GM12878 (cell line): Measurements from ENCODE around the gene KRTAP10-11. TPM values are rescaled to one million over a fixed set of nuclear protein-coding genes. Genes with fewer than 3 reads are reported as not detected.

Experiments used
- ATAC-seq: fragments of 200-7000 bp; cut with Tn5 transposase; 3 replicates; pipeline ENCODE4 v1.9.1; 2020; ENCODE audit warnings: mild to moderate bottlenecking, moderate library complexity
- BruUV-seq: library from RNA; stranded (reverse); fragments of 400-500 nt; replicated peaks from 2 replicates; lab custom pipeline; 2021; lab: Mats Ljungman, UMichigan
- CTCF ChIA-PET: fragments of 300-600 bp; sonication (Branson Sonifier 250); formaldehyde crosslinking; extraction: SDS; loops from one replicate; lab custom pipeline; 2021; ENCODE audit warnings: inconsistent platforms; lab: Yijun Ruan, JAX
- POLR2A ChIA-PET: fragments of 350-600 bp; formaldehyde crosslinking; extraction: SDS; loops from one replicate; lab custom pipeline; 2021; ENCODE audit warnings: inconsistent platforms; lab: Charles Lee
- RAD21 ChIA-PET: fragments of 300-600 bp; sonication (Branson Sonifier 250); formaldehyde crosslinking; loops from one replicate; lab custom pipeline; 2023; ENCODE audit warnings: antibody characterized with exemption; ENCODE audit not compliant: unreplicated experiment; lab: Charles Lee
- SMC1A ChIA-PET: fragments of 300-600 bp; sonication (Branson Sonifier 250); formaldehyde crosslinking; loops from one replicate; lab custom pipeline; 2023; ENCODE audit not compliant: unreplicated experiment, uncharacterized antibody; lab: Charles Lee
- DNase-seq: peaks from one replicate; pipeline ENCODE4 v3.0.0-alpha.2; 2011; ENCODE audit warnings: low read depth, low spot score
- FAIRE-seq: peaks from 3 replicates; lab custom pipeline; 2011; peaks lifted over from hg19 to GRCh38; lab: Jason Lieb, UNC
- H2AFZ ChIP-seq: 2 replicates; pipeline ENCODE4 v1.6.0; 2011; ENCODE audit warnings: low read depth, low read length, control low read depth; ENCODE audit not compliant: control insufficient read depth
- H3K27ac ChIP-seq: 2 replicates; pipeline ENCODE4 v1.5.1; 2011; ENCODE audit warnings: control low read depth; ENCODE audit not compliant: control insufficient read depth, insufficient read depth
- H3K27me3 ChIP-seq, 2 experiments: replicated peaks in 1 of 2; 2 replicates each; pipeline versions ENCODE4 v1.6.0 to v1.6.1; 2011; ENCODE audit warnings: low read length in 1 of 2; ENCODE audit not compliant: control insufficient read depth in 2 of 2, insufficient read depth in 2 of 2
- H3K36me3 ChIP-seq, 2 experiments: 2 replicates each; pipeline ENCODE4 v1.5.1; 2011; ENCODE audit warnings: low read length in 1 of 2; ENCODE audit not compliant: control insufficient read depth in 2 of 2, insufficient read depth in 2 of 2
- H3K4me1 ChIP-seq: 2 replicates; pipeline ENCODE4 v1.6.1; 2011; ENCODE audit warnings: mild to moderate bottlenecking, low read length, moderate library complexity, mixed read lengths; ENCODE audit not compliant: control insufficient read depth, insufficient read depth
- H3K4me2 ChIP-seq: 2 replicates; pipeline ENCODE4 v1.6.0; 2011; ENCODE audit warnings: control low read depth; ENCODE audit not compliant: control insufficient read depth, insufficient read depth
- H3K4me3 ChIP-seq: fragments of 200-600 bp; sonication (generic); 2 replicates; pipeline ENCODE4 v1.5.1; 2016
- H3K79me2 ChIP-seq: 2 replicates; pipeline ENCODE4 v1.6.0; 2011; ENCODE audit warnings: low read length; ENCODE audit not compliant: control insufficient read depth, insufficient read depth
- H3K9ac ChIP-seq: 2 replicates; pipeline ENCODE4 v1.8.0; 2011; ENCODE audit warnings: low read length, control low read depth, mixed read lengths; ENCODE audit not compliant: control insufficient read depth, insufficient read depth
- H3K9me3 ChIP-seq: replicated peaks from 3 replicates; pipeline ENCODE4 v1.5.1; 2011; ENCODE audit warnings: mild to moderate bottlenecking, low read length; ENCODE audit not compliant: control insufficient read depth, insufficient read depth
- H4K20me1 ChIP-seq: 2 replicates; pipeline ENCODE4 v1.6.0; 2011; ENCODE audit not compliant: control insufficient read depth, insufficient read depth
- CHD4 ChIP-seq: fragments of 200-600 bp; sonication (generic); IDR thresholded peaks from 2 replicates; pipeline ENCODE4 v1.6.1; 2016; ENCODE audit warnings: mild to moderate bottlenecking
- CREM ChIP-seq: IDR thresholded peaks from 2 replicates; pipeline ENCODE4 v1.6.1; 2014; ENCODE audit warnings: antibody characterized with exemption, low read depth
- ETV6 ChIP-seq, 2 experiments: fragments of 450-650 bp in 1 of 2; IDR thresholded peaks in 1 of 2; conservative IDR thresholded peaks in 1 of 2; 2 replicates each; pipeline ENCODE4 v1.6.1; 2014; ENCODE audit warnings: antibody characterized with exemption in 1 of 2, borderline replicate concordance in 1 of 2, low read depth in 1 of 2, mild to moderate bottlenecking in 1 of 2, moderate library complexity in 1 of 2
- GABPA ChIP-seq: IDR thresholded peaks from 2 replicates; pipeline ENCODE4 v1.6.1; 2014; ENCODE audit warnings: antibody characterized with exemption, low read depth, mild to moderate bottlenecking, inconsistent platforms
- HDGF ChIP-seq: fragments of 450-650 bp; IDR thresholded peaks from 2 replicates; pipeline ENCODE4 v1.6.1; 2016; ENCODE audit warnings: antibody characterized with exemption
- NR2C1 ChIP-seq: fragments of 450-650 bp; IDR thresholded peaks from 2 replicates; pipeline ENCODE4 v1.6.1; 2017; ENCODE audit warnings: antibody characterized with exemption, mild to moderate bottlenecking, moderate library complexity
- PAX8 ChIP-seq: fragments of 450-650 bp; IDR thresholded peaks from 2 replicates; pipeline ENCODE4 v1.6.1; 2017; ENCODE audit warnings: mild to moderate bottlenecking, moderate library complexity
- RAD21 ChIP-seq: IDR thresholded peaks from 2 replicates; pipeline ENCODE4 v1.6.1; 2011; ENCODE audit warnings: mild to moderate bottlenecking, low read depth, low read length, moderate library complexity; ENCODE audit not compliant: insufficient read depth
- RAD51 ChIP-seq: fragments of 450-650 bp; IDR thresholded peaks from 2 replicates; pipeline ENCODE4 v1.6.1; 2016; ENCODE audit warnings: moderate library complexity, mild to moderate bottlenecking, inconsistent platforms
- SP1 ChIP-seq: IDR thresholded peaks from one replicate; pipeline ENCODE4 v1.6.1; 2011; ENCODE audit warnings: low read depth, low read length
- WGBS: methylation state at CpG from one replicate; pipeline ENCODE4 v1.1.6; 2016; ENCODE audit warnings: low lambda C conversion rate; ENCODE audit not compliant: insufficient replicate concordance, insufficient coverage; ENCODE audit errors: missing lambda C conversion rate; 5-methylcytosine and 5-hydroxymethylcytosine counted together
- in situ Hi-C: fragments of 300-500 bp; cut with MboI; formaldehyde crosslinking; loops from 9 replicates; pipeline ENCODE4 v1.14.3; 2018; ENCODE audit warnings: mixed read lengths
- intact Hi-C: fragments of 100-400 bp; cut with micrococcal nuclease; formaldehyde crosslinking; loops from one replicate; pipeline ENCODE4 v1.14.2; 2022; ENCODE audit not compliant: unreplicated experiment
- polyA plus RNA-seq, 11 experiments: library from polyadenylated mRNA; depleted of rRNA in 4 of 11; unstranded in 6 of 11; stranded (reverse) in 5 of 11; fragments of >200 nt; fragmentation: Nextera tagmentation in 4 of 11; fragmentation: Illumina TruSeq in 1 of 11; extraction: Ambion mirVana in 4 of 11; extraction: Trizol in 1 of 11; gene quantifications; 1 replicate in 1 of 11; 2 replicates in 10 of 11; pipeline versions ENCODE4 v1.2.1 to v1.2.3, GENCODE V29; 2011 to 2016; ENCODE audit warnings: inconsistent platforms in 2 of 11, missing spikeins in 2 of 11, low read depth in 1 of 11
- total RNA-seq, 4 experiments: library from RNA; depleted of rRNA in 3 of 4; stranded (reverse); fragments of >200 nt in 3 of 4; fragmentation: Illumina TruSeq in 1 of 4; extraction: Trizol in 1 of 4; gene quantifications; 2 replicates each; pipeline versions ENCODE4 v1.2.1 to v1.2.3, GENCODE V29; 2013 to 2021
- TF ChIP-seq, protein P1 (sequence below): fragments of 450-650 bp; formaldehyde crosslinking; IDR thresholded peaks from 2 replicates; pipeline ENCODE4 v1.4.0; 2020; ENCODE audit warnings: mild to moderate bottlenecking, moderate library complexity

Gene KRTAP10-11
- total and polyA plus RNA-seq, 10 of the 15 experiments (the other 5 are each of a cell fraction or from before 2014, with no cell fraction given): not detected

DNA sequence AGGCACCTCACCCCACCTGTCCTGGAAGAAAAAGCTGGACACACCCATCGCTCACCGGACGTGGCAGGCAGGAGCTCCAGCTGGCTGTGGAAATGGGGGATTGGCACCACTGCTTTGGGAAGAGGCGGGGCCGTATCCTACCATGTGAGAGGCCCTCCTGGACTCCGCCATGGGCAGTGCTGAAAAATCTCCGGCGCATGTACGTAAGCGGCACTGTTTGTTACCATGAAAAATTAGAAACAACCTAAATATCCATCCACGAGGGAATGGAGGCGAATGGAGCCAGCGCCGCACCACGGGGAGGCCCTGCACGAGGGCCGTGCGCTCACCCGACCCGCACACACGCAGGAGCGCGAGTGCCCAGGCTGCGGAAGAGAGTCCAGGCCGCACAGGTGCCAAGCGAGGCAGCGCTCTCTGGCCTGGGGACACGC lies 31.2 kb upstream of the KRTAP10-11 start:
- no peaks in the 10 kb centered on the region for H3K4me1 ChIP-seq
- FAIRE-seq (no peak), DNase-seq (no peak), ATAC-seq (no peak)
- no peaks in the 10 kb centered on the region for H4K20me1 ChIP-seq
- in situ Hi-C loops: no loop called here
- WGBS: 70% methylated on average over 28 of the region's 28 CpGs
- ChIA-PET RAD21 (no interaction called here), POLR2A (no interaction called here), CTCF (interaction anchor here (0.6 kb wide), 1 partner anchor 215 kb away, joined by 4 read pairs; no protein-coding TSS in a partner anchor), SMC1A (interaction anchor here (0.8 kb wide), 1 partner anchor 9 kb away, joined by 3 read pairs; no protein-coding TSS in a partner anchor)
- no peak overlapping the region for H3K4me3 ChIP-seq
- H3K36me3 ChIP-seq: no peaks in the 10 kb centered on the region
- intact Hi-C loops: no loop called here
- no peak overlapping the region for H3K9ac ChIP-seq
- H2AFZ ChIP-seq: no peak overlapping the region
- H3K27ac ChIP-seq: no peak overlapping the region
- TF ChIP-seq SP1 (no peak), ETV6 (conservative IDR thresholded peaks at IDR 0.05 in 1 of 2, IDR thresholded peaks at IDR 0.05 in 1 of 2; ENCODE audit: borderline replicate concordance in 1 of 2, low read depth in 1 of 2) (no peak), CHD4 (no peak), CREM (no peak), PAX8 (no peak), NR2C1 (no peak), RAD51 (no peak), HDGF (no peak), RAD21 (no peak), GABPA (no peak)
- TF ChIP-seq, protein P1, sequence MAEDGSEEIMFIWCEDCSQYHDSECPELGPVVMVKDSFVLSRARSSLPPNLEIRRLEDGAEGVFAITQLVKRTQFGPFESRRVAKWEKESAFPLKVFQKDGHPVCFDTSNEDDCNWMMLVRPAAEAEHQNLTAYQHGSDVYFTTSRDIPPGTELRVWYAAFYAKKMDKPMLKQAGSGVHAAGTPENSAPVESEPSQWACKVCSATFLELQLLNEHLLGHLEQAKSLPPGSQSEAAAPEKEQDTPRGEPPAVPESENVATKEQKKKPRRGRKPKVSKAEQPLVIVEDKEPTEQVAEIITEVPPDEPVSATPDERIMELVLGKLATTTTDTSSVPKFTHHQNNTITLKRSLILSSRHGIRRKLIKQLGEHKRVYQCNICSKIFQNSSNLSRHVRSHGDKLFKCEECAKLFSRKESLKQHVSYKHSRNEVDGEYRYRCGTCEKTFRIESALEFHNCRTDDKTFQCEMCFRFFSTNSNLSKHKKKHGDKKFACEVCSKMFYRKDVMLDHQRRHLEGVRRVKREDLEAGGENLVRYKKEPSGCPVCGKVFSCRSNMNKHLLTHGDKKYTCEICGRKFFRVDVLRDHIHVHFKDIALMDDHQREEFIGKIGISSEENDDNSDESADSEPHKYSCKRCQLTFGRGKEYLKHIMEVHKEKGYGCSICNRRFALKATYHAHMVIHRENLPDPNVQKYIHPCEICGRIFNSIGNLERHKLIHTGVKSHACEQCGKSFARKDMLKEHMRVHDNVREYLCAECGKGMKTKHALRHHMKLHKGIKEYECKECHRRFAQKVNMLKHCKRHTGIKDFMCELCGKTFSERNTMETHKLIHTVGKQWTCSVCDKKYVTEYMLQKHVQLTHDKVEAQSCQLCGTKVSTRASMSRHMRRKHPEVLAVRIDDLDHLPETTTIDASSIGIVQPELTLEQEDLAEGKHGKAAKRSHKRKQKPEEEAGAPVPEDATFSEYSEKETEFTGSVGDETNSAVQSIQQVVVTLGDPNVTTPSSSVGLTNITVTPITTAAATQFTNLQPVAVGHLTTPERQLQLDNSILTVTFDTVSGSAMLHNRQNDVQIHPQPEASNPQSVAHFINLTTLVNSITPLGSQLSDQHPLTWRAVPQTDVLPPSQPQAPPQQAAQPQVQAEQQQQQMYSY (CRISPR knock-in tag): no peak
- no peaks in the 10 kb centered on the region for H3K27me3 ChIP-seq
- peaks cover 2% of the 10 kb centered on the region; the same call in 1 of the 3 replicates for H3K9me3 ChIP-seq
- H3K4me2 ChIP-seq: no peak overlapping the region
- no TSS peak for BruUV-seq
- no peaks in the 10 kb centered on the region for H3K79me2 ChIP-seq
